ENCODE measurements around the gene ISOC2. TPM values are rescaled to one million over a fixed set of nuclear protein-coding genes. Genes with fewer than 3 reads are reported as not detected.

The ISOC2 gene
- total and polyA plus RNA-seq, 2 donors (not counting 3 experiments of a cell fraction or from before 2014, with no cell fraction given) = 49.3 to 68.7 TPM

GRCh38 chr19:55443824-55444480 is 17.5 kb downstream of the ISOC2 start:
- dilution Hi-C loops (cut with MboI; ENCODE audit: extremely low pct_ligation_motif_present, low sequenced_read_pairs) (no loop called here), intact Hi-C loops (cut with micrococcal nuclease) (no loop called here)
- H3K4me3 ChIP-seq (replicated peaks in 1 of 3; ENCODE audit: insufficient read depth in 1 of 3, low read depth in 1 of 3, low read length in 3 of 3) = no peak overlapping the region
- no peaks in the 10 kb centered on the region for H4K20me1 ChIP-seq (replicated peaks; ENCODE audit: control insufficient read depth, extremely low read depth, insufficient read depth, low read length)
- no peak overlapping the region for H3K27ac ChIP-seq (ENCODE audit: insufficient read depth, low read depth, low read length)
- peaks cover 42 to 46% of the 10 kb centered on the region in 2 experiments for H3K27me3 ChIP-seq (ENCODE audit: control insufficient read depth in 2 of 2, insufficient read depth in 2 of 2, low read length in 2 of 2)
- no peaks in the 10 kb centered on the region for H3K4me1 ChIP-seq (ENCODE audit: control insufficient read depth, extremely low read depth, insufficient read depth, low read length)
- CTCF ChIA-PET = interaction anchor here (0.9 to 1.2 kb wide), 3 partner anchors 24 to 303 kb away, joined by 3 to 6 read pairs (median 3); no protein-coding TSS in a partner anchor
- H3K9me3 ChIP-seq (replicated peaks; ENCODE audit: control insufficient read depth, insufficient read depth, low read length) = no peaks in the 10 kb centered on the region
- no peaks in the 10 kb centered on the region for H3K79me2 ChIP-seq (ENCODE audit: control insufficient read depth, insufficient read depth, low read length)
- POLR2A ChIA-PET = no interaction called here
- FAIRE-seq = no peak
- no peak for DNase-seq (ENCODE audit: low read depth, low spot score)
- no peak for TF ChIP-seq FOS (IDR thresholded peaks at IDR 0.05; ENCODE audit: borderline replicate concordance, insufficient read depth, low read length)
- no peak for TF ChIP-seq MYC (IDR thresholded peaks at IDR 0.05; ENCODE audit: low read depth, low read length)
- TF ChIP-seq GATA2 (IDR thresholded peaks at IDR 0.05; ENCODE audit: insufficient read depth, insufficient read length, low read depth, low read length) = no peak
- TF ChIP-seq EZH2 (IDR thresholded peaks at IDR 0.05; ENCODE audit: borderline replicate concordance, low read depth, low read length, severe bottlenecking) = peak; percentile 82
- no peak overlapping the region for H3K4me2 ChIP-seq (ENCODE audit: insufficient read depth, low read length)
- no TSS peak for BruUV-seq (replicated peaks)
- H3K9me1 ChIP-seq (replicated peaks; ENCODE audit: control insufficient read depth, extremely low read depth, insufficient read depth, low read length) = no peaks in the 10 kb centered on the region
- H2AFZ ChIP-seq (ENCODE audit: low read depth, low read length) = no peak overlapping the region
- H3K36me3 ChIP-seq (ENCODE audit: control insufficient read depth in 2 of 2, extremely low read depth in 1 of 2, insufficient read depth in 2 of 2, low read length in 2 of 2) = no peaks in the 10 kb centered on the region
- no peak overlapping the region for H3K9ac ChIP-seq (replicated peaks; ENCODE audit: extremely low read depth, insufficient read depth, low read length)

- H3K9me3 ChIP-seq (replicated peaks; ENCODE audit: control insufficient read depth, insufficient read depth, low read length) = no peaks in the 10 kb centered on the region
- CTCF ChIA-PET = no interaction called here
These were observed 18.2 kb downstream of the ISOC2 start, which contains the start of gene SHISA7 for GRCh38 chr19:55443045-55443823. SHISA7 (minus strand) TSS chr19:55443300; CDS start chr19:55442863, 437 bp downstream.

More at GRCh38 chr19:55443045-55443823, 18.2 kb downstream of the ISOC2 start, which contains the start of gene SHISA7:
- TF ChIP-seq CTCF (IDR thresholded peaks at IDR 0.05; ENCODE audit: extremely low read depth in 1 of 2, insufficient read depth in 1 of 2, low read depth in 1 of 2, low read length in 2 of 2) (no peak), EZH2 (IDR thresholded peaks at IDR 0.05; ENCODE audit: borderline replicate concordance, low read depth, low read length, severe bottlenecking) (peak; percentile 17)
- H4K20me1 ChIP-seq (replicated peaks; ENCODE audit: control insufficient read depth, extremely low read depth, insufficient read depth, low read length) = no peaks in the 10 kb centered on the region
- no TSS peak for BruUV-seq (replicated peaks)
- H3K4me1 ChIP-seq (ENCODE audit: control insufficient read depth, extremely low read depth, insufficient read depth, low read length) = no peaks in the 10 kb centered on the region
- no peak within 1 kb of the TSS for H2AFZ ChIP-seq (ENCODE audit: low read depth, low read length)
- H3K36me3 ChIP-seq (ENCODE audit: control insufficient read depth in 2 of 2, extremely low read depth in 1 of 2, insufficient read depth in 2 of 2, low read length in 2 of 2) = no peaks in the 10 kb centered on the region
- no peak within 1 kb of the TSS for H3K4me2 ChIP-seq (ENCODE audit: insufficient read depth, low read length)
- H3K27me3 ChIP-seq (ENCODE audit: control insufficient read depth in 2 of 2, insufficient read depth in 2 of 2, low read length in 2 of 2) = peaks cover 42 to 47% of the 10 kb centered on the region in 2 experiments
- intact Hi-C loops (cut with micrococcal nuclease) (no loop called here), dilution Hi-C loops (cut with MboI; ENCODE audit: extremely low pct_ligation_motif_present, low sequenced_read_pairs) (no loop called here)
- no peak within 1 kb of the TSS for H3K4me3 ChIP-seq (replicated peaks in 1 of 3; ENCODE audit: insufficient read depth in 1 of 3, low read depth in 1 of 3, low read length in 3 of 3)
- no peaks in the 10 kb centered on the region for H3K9me1 ChIP-seq (replicated peaks; ENCODE audit: control insufficient read depth, extremely low read depth, insufficient read depth, low read length)
- DNase-seq (ENCODE audit: low read depth, low spot score) = no peak
- no peak for FAIRE-seq
- POLR2A ChIA-PET = interaction anchor here (0.6 to 1.2 kb wide), 2 partner anchors 36 to 90 kb away, joined by 3 read pairs; partner anchors contain the start of gene UBE2S
- no peak within 1 kb of the TSS for H3K9ac ChIP-seq (replicated peaks; ENCODE audit: extremely low read depth, insufficient read depth, low read length)
- no peak within 1 kb of the TSS for H3K27ac ChIP-seq (ENCODE audit: insufficient read depth, low read depth, low read length)
- H3K79me2 ChIP-seq (ENCODE audit: control insufficient read depth, insufficient read depth, low read length) = no peaks in the 10 kb centered on the region
